OCI-M2 (cell line): ENCODE data around the gene UNK.
"Not testable (repeated sequence)": the region's sequence is repeated elsewhere in the genome, so short reads cannot be mapped to it uniquely, and the experiment has no call there.

Experiments
- DNase-seq: peaks from one replicate; lab custom pipeline; 2025; ENCODE audit not compliant: unreplicated experiment; lab: John Stamatoyannopoulos, UW

UNK gene

DNA sequence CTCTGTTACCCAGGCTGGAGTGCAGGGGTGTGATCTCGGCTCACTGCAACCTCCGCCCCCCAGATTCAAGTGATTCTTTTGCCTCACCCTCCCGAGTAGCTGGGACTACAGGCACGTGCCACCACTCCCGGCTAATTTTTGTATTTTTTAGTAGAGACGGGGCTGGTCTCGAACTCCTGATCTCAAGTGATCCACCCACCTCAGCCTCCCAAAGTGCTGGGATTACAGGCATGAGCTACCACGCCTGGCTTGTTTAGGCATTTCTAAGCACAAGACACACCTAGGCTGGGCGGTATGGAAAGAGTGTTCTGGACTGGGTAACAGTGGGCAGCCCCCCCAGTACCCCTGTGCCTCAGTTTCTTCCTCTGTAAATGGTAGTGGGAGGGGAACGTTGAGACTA, 85.6 kb downstream of the UNK start:
- DNase-seq = not testable (repeated sequence)

- no peak for DNase-seq
These were observed 88.1 kb downstream of the UNK start for GRCh38 chr17:75872434-75873351.

DNA sequence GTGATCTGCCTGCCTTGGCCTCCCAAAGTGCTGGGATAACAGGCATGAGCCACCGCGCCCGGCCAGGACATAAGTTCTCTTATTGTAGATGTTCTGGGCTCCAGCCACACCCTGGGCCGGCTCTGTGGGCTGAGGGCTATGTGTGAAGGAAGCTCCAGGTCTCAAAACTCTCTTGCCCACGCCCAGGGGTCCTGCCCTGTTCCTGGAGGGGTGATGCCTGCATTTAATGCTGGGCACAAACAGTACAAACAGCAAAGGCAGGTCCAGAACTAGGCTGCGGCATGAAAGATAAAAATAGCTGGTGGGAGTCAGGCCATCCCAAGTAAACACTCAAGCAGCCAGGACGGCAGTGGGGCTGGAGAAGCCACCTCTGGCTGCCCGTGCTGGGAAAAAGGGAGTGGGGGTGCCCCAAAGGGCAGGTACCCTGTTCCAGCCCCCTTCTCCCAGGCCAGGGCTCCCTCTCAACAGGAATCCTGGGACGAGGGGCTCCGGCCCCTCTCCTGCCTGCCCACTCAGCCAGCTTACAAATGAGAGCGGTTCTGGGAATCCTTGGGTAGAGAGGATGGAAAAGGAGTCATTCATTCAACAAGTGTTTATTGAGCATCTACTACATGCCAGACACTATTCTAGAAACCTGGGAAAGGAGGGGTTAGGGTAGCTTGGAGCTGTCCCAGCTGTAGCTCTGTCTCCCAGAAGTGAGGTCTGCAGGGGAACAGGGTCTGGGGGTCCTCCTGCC, 89.1 kb downstream of the UNK start:
- DNase-seq = no peak

DNA sequence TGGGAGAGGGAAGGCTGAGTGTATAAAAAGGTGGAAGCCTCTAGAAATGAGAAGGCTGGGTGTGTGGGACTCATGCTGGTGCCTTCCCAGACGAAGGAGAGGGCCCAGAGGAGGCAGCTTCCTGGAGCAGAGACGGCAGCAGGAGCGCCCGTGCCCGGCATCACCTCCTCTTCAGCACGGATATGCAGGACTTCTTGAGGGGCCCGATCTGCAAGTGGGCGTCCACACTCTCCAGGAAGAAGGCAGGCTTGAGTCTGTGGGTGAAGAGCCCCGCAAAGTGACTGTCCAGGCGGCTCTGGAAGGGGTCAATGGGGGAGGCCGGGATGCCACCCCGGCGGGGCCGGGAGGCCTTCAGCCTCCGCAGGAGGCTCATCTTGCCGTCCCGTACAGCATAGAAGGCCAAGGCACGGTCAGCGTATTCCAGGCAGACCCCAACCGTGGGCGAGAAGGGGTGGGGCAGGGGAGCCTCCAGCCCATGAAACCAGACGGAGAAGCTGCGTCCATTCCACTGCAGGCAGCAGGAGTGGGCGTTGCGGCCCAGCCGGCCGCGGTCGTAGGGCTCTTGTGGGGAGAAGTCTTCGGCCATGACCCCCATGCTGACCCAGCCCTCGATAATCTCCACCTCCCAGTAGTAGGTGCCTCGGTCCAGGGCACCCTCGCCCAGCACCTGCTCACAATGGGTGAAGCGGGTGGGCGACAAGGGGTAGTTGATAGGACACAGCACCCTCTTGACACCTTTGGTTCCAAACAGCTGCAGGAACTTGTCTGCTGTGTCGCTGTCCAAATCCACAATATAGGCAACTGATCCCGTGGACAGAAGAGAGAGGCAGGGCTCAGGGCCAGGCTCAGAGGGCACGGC, 89.9 kb downstream of the UNK start:
- DNase-seq = no peak
